Measurements from ENCODE around the gene DNAJC27.
A peak's percentile ranks its signal among the peaks of the same experiment; 100 is the strongest.

DNAJC27 gene

GRCh38 chr2:24922556-24922955 lies 49.2 kb downstream of the DNAJC27 start:
- no peak for DNase-seq
- Histone ChIP-seq H3K9me3 (no peaks in the 10 kb centered on the region), H3K27me3 (no peaks in the 10 kb centered on the region), H3K4me1 (no peaks in the 10 kb centered on the region), H3K36me3 (no peaks in the 10 kb centered on the region), H3K4me3 (ENCODE audit: low read depth, low read length) (no peak overlapping the region)
- TF ChIP-seq, protein P1, sequence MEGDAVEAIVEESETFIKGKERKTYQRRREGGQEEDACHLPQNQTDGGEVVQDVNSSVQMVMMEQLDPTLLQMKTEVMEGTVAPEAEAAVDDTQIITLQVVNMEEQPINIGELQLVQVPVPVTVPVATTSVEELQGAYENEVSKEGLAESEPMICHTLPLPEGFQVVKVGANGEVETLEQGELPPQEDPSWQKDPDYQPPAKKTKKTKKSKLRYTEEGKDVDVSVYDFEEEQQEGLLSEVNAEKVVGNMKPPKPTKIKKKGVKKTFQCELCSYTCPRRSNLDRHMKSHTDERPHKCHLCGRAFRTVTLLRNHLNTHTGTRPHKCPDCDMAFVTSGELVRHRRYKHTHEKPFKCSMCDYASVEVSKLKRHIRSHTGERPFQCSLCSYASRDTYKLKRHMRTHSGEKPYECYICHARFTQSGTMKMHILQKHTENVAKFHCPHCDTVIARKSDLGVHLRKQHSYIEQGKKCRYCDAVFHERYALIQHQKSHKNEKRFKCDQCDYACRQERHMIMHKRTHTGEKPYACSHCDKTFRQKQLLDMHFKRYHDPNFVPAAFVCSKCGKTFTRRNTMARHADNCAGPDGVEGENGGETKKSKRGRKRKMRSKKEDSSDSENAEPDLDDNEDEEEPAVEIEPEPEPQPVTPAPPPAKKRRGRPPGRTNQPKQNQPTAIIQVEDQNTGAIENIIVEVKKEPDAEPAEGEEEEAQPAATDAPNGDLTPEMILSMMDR (IDR thresholded peaks at IDR 0.05; ENCODE audit: low read depth, low read length) = no peak

DNA sequence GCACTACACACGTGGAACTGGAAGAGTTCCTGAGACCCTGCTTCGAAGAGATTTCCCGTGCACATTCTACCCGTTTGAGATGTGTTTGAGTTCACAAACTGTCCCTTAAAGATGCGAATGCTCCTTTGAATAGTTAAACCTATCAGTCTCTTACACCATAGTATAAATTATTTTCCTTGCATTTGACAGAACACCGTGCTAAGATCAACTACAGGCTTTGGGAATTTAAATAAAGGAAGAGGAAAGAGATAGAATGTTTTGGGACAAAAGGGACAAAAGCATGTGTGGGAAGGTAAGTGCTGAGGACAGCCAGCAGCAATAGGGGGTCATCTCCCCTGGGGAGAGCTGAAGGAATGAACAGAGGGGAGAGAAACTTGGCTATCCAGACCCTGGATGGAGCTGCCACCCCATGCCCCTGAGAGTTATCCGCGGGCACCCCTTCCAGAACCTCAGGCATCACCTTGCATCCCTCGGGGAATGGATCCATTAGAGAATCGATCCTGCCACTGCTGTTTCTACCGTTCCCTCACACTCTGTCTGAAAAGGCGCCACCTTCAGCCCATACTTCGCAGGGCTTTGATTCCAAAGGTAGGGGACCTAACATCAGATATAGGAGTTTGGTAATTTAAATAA lies 50.8 kb downstream of the DNAJC27 start:
- TF ChIP-seq, protein P1 (IDR thresholded peaks at IDR 0.05; ENCODE audit: low read depth, low read length) = peak; percentile 59
- no peaks in the 10 kb centered on the region for H3K9me3 ChIP-seq
- DNase-seq = no peak
- no peaks in the 10 kb centered on the region for H3K36me3 ChIP-seq
- H3K27me3 ChIP-seq = no peaks in the 10 kb centered on the region
- peak overlapping the region; percentile 50 for H3K4me3 ChIP-seq (ENCODE audit: low read depth, low read length)
- no peaks in the 10 kb centered on the region for H3K4me1 ChIP-seq

- no peaks in the 10 kb centered on the region for H3K36me3 ChIP-seq
- H3K9me3 ChIP-seq = no peaks in the 10 kb centered on the region
- TF ChIP-seq, protein P1 (IDR thresholded peaks at IDR 0.05; ENCODE audit: low read depth, low read length) = no peak
- H3K27me3 ChIP-seq = no peaks in the 10 kb centered on the region
- no peaks in the 10 kb centered on the region for H3K4me1 ChIP-seq
- peak within 1 kb of the TSS; percentile 68 for H3K4me3 ChIP-seq (ENCODE audit: low read depth, low read length)
- DNase-seq = peak; percentile 62
Measured at GRCh38 chr2:24920098-24920808, 51.5 kb downstream of the DNAJC27 start, which contains the start of gene ADCY3. TSS of gene ADCY3 (minus strand) at chr2:24920237. CDS start at chr2:24918987, 1,250 bp downstream.

GRCh38 chr2:24919506-24920097 lies 52.2 kb downstream of the DNAJC27 start:
- TF ChIP-seq, protein P1 (IDR thresholded peaks at IDR 0.05; ENCODE audit: low read depth, low read length) = no peak
- H3K9me3 ChIP-seq = no peaks in the 10 kb centered on the region
- peak overlapping the region; percentile 68 for H3K4me3 ChIP-seq (ENCODE audit: low read depth, low read length)
- no peaks in the 10 kb centered on the region for H3K27me3 ChIP-seq
- H3K4me1 ChIP-seq = no peaks in the 10 kb centered on the region
- no peak for DNase-seq
- no peaks in the 10 kb centered on the region; the same call in 1 of the 2 replicates for H3K36me3 ChIP-seq

DNA sequence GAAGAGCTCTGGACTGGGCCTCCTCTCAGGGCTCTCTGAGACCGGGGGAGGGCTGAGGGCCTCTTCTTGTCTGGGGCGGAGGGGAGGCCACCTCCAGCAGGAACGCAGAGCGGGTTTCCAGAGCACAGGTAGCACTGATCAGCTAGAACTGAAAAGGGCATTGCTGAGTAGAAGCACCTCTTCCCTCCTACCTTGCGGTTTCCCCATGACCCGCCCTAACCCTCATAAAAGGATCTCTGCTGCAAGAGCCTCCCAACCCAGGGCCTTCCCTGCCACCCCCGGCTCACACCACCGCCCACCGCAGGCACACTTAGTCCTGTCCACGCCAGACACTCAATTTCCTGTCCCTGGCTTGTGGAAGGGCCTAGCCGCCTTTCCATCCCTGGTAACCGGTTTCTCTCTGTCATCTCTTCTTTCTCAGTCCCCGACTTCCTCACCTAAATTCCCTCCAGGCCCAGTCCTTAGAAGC lies 52.7 kb downstream of the DNAJC27 start:
- Histone ChIP-seq H3K27me3 (no peaks in the 10 kb centered on the region), H3K36me3 (no peaks in the 10 kb centered on the region; the same call in 1 of the 2 replicates), H3K4me3 (ENCODE audit: low read depth, low read length) (peak overlapping the region; percentile 68), H3K4me1 (no peaks in the 10 kb centered on the region), H3K9me3 (no peaks in the 10 kb centered on the region)
- TF ChIP-seq, protein P1 (IDR thresholded peaks at IDR 0.05; ENCODE audit: low read depth, low read length) = no peak
- no peak for DNase-seq
